ENCODE measurements around the gene MON1B.
A peak's percentile ranks its signal among the peaks of the same experiment; 100 is the strongest.
"Not testable (repeated sequence)": the region's sequence is repeated elsewhere in the genome, so short reads cannot be mapped to it uniquely, and the experiment has no call there.

MON1B gene

GRCh38 chr16:77197747-77198146 lies 6.8 kb downstream of the MON1B start:
- DNase-seq, result no peak

- DNase-seq, result no peak
Observed at GRCh38 chr16:77199211-77199610, 8.2 kb downstream of the MON1B start, which contains the start of gene SYCE1L. Gene SYCE1L, plus strand, starts transcription at chr16:77199408. Its CDS starts 44 bp downstream, at chr16:77199452.

DNA sequence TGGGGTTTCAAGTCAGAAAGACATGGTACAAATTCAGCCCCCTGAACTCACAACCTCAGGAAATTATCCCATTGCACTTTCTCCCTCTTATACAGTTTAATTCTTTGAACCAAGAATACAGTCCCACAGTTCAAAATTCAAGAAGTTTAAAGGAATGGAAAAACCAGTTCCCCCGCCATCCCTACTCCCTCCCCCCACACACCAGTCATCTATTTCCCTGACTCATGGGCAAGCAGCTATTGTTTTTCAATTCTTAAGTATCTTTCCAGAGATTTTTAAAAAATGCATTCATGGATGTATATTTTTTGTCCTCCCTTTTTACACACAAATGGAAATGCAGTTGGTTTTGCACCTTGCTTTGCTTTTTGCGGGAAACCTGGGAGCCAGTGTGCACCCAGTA lies 15.5 kb downstream of the MON1B start:
- no peak for DNase-seq

DNA sequence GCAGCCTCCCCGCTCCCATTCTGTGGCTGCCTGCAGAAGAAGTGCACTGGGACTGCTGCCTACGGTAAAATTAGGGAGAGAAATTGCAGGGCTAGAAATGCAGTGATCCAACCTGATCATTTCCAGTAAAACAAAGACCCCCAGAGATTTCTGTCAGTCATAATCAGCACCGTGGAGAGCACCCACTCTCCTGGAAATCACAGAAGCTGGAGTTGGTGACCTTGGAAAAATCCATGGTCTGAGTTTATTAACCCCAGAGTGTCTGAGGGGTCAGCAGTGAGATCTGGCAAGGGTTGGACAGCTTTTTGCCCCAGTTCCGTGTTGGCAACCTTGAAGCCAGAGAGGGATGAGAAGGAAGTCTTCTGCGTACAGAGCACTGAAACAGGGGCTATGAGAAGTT lies 16.0 kb downstream of the MON1B start:
- DNase-seq, result no peak

DNA sequence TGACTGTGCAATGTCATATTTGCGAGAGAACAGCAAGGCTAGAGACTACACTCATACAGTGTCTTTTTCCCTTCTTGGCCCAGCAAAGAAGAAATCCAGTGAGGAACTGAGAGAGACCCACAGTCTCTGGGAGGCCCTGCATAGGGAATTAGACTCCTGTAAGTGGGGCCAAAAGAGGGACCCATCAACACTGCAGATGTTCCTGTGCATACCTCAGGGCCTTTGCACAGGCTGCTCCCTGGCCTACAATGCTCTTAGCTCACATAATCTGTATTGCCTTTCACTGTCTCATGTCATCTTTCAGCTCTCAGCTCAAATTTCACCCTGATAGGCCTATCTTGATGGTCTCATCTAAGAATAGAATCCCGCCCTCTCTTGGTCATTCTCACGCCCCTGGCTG lies 17.4 kb downstream of the MON1B start:
- no peak for DNase-seq

GRCh38 chr16:77211880-77212740 lies 21.1 kb downstream of the MON1B start:
- DNase-seq, result peak; percentile 67

- peak; percentile 40 for DNase-seq
Observed at GRCh38 chr16:77212741-77213541, 22.0 kb downstream of the MON1B start.

DNA sequence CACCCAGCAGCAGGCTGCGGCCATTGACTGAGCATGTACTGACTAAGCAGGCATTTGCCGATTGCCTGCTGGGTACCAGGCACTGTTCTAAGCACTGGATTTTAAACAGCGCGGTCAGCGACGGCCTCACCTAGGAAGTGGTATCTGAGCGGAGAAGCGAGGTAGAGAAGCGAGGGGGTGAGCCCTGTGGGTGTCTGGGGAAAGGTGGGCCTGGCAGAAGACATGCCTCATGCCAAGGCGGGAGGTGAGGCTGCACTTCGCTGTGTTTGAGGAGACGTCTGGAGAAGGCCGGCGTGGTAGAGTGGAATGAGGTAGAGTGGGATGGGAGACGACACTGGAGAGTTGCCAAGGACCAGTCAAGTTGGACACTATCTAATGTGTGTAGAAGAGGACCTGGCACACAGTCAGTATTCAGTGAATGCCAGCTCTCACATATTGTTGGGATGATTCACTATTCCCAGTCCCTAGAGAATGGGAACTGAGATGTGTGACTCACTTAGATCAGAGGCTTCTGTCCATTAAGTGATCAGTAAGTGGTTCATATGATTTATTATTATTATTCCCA lies 22.6 kb downstream of the MON1B start:
- DNase-seq, result no peak

- DNase-seq, result no peak
Observed at GRCh38 chr16:77214411-77215138, 23.6 kb downstream of the MON1B start.

DNA sequence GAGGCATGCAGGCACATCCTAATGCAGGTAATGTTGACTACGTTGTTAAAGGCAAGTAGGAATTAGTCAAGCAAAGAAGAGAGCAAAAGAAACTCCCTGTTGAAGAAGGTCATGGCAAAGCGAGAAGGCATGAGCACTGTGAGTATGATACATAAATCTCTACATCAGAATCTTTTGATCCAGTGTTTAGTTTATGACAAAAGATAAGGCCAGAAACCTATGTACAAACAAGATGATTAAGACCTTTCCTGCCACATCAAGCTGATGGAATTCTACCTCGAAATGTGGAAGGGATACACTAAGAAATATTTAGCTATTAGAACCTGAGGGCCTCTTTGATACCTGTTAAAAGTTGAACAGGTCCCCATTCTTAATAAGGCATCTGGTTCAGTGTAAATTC lies 28.4 kb downstream of the MON1B start:
- DNase-seq, result no peak

- no peak for DNase-seq
Observed at GRCh38 chr16:77220427-77220826, 29.4 kb downstream of the MON1B start.

DNA sequence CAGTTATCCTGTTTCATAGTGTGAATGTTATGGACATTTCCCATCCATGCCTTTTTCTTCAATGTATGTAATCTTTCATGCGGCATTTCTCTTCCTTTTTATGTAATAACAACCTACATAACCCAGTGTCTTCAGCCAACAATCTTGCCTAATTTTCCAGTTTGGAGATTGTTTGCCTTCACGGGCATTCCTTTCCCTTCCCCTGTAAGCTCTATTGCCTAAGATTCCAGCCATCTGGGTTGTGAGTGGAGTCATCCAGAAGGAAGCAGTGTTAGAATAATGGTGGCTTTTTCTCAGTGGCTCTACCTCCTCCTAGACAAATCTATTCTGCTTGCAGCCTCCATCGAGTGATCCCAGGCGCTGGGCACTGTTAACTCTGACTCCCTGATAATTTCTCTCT lies 30.5 kb downstream of the MON1B start:
- DNase-seq, result no peak

GRCh38 chr16:77223184-77223583 lies 32.2 kb downstream of the MON1B start:
- no peak for DNase-seq

GRCh38 chr16:77225182-77225581 lies 34.2 kb downstream of the MON1B start:
- no peak for DNase-seq

DNA sequence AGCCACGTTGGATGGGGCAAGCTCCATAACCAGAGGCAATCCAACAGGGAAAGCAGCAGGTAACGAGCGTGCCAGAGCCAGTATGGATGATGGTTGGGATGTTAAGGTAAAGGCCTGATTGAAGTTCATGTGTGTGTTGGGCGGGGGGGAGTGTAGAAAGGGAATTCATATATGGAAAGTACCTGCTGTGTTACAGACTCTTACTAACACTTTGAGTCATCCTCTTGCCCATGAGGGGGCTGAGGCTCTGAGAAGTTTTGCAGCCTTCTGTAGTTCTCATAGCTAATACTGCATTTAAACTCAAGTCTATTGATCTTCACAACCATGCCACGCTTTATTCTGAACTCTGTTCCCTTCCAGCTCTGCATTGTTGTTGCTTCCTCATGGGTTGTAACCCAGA lies 36.8 kb downstream of the MON1B start:
- no peak for DNase-seq

- DNase-seq, result no peak
Observed at GRCh38 chr16:77231047-77231446, 40.1 kb downstream of the MON1B start.

DNA sequence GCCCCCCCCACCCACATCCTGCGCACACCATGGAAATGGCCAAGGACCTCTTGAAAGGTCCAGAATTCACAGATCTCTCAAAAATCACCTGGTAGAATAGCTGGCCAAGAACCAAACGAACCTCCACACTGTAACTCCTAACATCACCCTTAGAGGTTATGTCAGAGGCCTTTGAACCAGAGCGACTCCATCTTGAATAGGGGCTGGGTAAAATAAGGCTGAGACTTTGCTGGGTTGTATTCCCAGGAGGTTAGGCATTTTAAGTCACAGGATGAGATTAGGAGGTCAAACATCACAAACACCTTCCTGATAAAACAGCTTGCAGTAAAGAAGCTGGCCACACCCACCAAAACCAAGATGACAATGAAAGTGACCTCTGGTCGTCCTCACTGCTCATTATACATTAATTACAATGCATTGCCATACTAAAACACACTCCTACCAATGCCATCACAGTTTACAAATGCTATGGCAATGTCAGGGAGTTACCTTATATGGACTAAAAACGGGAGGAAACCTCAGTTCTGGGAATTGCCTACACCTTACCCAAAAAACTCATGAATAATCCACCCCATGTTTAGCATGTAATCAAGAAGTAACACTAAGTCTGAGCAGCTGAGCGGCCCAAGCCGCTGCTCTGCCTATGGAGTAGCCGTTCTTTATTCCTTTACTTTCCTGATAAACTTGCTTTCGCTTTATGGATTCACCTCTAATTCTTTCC lies 43.0 kb downstream of the MON1B start:
- DNase-seq, result no peak

GRCh38 chr16:77234611-77235010 lies 43.6 kb downstream of the MON1B start:
- DNase-seq, result no peak

GRCh38 chr16:77236063-77236511 lies 45.1 kb downstream of the MON1B start:
- DNase-seq, result peak; percentile 42

GRCh38 chr16:77238593-77238992 lies 47.6 kb downstream of the MON1B start:
- DNase-seq, result no peak

DNA sequence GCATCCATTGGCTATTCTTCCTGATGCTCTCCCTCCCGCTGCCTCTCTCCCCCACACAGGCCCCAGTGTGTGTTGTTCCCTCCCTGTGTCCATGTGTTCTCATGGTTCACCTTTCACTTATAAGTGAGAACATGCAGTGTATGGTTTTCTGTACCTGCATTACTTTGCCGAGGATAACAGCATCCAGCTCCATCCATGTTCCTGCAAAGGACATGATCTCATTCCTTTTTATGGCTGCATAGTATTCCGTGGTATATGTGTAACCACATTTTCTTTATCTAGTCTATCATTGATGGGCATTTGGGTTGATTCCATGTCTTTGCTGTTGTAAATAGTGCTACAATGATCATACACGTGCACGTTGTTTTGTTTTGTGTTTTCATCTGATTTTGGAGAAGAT lies 51.5 kb downstream of the MON1B start:
- DNase-seq, result not testable (repeated sequence)

DNA sequence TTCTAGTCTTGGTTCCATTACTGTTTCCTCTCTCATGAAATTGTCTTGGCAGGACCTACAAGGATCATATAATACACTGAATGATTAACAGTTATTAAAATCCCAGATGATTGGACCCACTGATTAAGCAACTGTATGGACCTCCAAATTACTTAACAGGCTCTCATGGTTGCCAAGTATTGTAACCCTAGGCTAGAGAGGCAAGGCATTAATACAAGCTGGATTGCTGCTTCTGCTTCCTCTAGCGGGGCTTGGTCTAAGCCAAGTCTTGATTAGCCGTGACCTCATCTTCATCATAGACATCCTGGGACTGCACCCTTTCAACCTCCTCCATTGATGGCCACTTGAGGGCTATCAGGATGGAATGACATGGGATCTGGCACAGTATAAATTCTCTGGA lies 55.2 kb downstream of the MON1B start:
- no peak for DNase-seq

All from activated gamma-delta T cell (primary cell).